ENCODE measurements around the gene CFAP47.

- TF ChIP-seq CTCF (IDR thresholded peaks at IDR 0.05; ENCODE audit: insufficient read depth, low read length, poor library complexity, severe bottlenecking) (no peak), EZH2phosphoT487 (conservative IDR thresholded peaks at IDR 0.05; ENCODE audit: low read length) (no peak)
These were observed 512.3 kb downstream of the CFAP47 start for GRCh38 chrX:36431819-36432218.

Data from SU-DHL-6 (cell line).